ENCODE results near the gene WFDC1.

The WFDC1 gene

DNA sequence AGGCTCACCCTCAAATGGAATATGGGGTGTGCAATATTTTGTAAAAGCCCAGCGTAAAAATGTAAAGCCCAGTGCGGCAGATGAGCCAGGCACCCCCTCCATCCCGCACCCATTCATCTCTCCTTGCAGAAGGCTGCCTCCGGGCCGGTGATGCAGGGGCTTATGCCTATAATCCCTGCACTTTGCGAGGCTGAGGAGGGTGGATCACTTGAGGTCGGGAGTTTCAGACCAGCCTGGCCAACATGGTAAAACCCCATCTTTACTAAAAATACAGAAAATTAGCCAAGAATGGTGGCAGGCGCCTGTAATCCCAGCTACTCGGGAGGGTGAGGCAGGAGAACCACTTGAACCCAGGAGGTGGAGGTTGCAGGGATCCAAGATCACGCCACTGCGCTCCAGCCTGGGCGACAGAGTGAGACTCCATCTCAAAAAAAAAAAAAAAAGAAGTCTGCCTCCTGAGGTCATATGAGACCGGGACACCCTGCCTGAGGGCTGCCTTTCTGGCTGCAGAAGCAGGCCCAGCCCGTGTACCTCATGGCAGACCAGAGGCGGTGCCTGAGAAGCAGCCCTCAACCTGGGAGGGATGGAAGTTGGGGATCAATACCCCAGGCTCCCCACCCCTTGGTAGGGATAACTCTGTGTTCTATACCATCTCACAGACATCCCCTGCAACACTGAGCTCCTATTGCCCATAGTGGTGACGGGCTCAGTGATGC lies 56.2 kb downstream of the WFDC1 start:
- no peak for DNase-seq

DNA sequence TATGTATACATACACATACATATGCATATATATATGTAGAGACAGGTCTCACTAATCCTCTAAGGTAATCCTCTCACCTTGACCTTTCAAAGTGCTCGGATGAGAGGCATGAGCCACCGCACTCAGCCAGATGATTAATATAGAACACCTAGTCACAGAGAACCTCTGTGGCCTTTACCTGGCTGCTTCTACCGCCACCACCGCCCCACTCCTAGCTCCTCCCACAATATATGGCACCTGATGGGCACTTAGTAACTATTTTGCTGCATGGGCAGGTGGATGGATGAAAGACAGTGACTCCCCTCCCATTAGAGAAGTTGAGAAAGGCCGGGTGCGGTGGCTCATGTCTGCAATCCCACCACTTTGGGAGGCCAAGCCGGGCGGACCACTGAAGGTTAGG lies 57.0 kb downstream of the WFDC1 start:
- DNase-seq: no peak

DNA sequence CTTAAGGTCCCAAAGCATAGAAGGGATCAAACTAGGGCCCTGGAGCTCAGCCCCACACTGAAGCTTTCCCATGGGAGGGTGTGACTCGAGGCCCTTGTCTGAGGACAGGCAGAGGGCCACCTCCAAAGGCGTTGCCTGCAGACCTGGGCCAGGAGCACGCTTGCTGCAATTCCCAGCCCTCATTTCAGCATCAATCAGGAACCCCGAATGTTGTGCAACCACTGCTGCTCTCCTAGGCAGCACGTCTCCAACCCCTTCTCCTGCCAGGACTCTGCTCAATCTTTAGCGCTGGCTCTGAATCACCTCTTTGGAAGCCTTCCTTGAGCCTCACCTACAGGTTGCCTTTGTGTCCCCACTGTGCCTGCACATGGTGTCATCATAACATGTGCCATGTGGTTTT lies 59.6 kb downstream of the WFDC1 start:
- DNase-seq: no peak

DNA sequence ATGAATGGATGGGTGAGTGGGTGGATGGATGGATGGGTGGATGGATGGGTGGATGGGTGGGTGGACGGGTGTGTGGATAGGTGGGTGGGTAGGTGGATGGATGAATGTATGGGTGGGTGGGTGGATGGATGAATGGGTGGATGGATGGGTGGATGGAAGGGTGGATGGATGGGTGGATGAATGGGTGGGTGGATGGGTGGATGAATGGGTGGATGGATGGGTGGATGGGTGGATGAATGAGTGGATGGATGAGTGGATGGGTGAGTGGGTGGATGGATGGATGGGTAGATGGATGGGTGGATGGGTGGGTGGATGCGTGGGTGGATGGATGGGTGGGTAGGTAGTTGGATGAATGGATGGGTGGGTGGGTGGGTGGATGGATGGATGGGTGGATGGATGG lies 60.5 kb downstream of the WFDC1 start:
- no peak for DNase-seq

DNA sequence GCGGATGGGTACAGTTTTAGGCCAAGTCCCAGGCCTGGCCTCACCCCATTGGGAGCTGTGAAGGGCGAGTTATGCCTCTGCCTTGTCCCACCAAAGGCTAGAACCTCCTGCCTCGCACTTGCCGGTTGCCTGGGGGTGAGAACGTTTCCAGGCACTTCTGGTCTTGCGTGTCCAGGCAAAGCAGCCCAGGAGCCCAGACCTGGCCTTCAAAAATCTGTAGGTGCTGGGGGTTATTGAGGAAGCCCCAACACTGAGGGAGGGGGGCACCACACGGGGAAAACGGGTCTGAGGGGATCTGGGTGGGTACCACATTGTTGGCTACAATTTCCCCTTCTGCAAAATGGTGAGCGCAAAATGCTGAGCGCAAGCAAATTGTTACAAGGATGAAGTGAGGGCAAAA lies 61.5 kb downstream of the WFDC1 start:
- peak in 3 of 56 donors; percentile 43 to 69 (median 50) for DNase-seq

DNA sequence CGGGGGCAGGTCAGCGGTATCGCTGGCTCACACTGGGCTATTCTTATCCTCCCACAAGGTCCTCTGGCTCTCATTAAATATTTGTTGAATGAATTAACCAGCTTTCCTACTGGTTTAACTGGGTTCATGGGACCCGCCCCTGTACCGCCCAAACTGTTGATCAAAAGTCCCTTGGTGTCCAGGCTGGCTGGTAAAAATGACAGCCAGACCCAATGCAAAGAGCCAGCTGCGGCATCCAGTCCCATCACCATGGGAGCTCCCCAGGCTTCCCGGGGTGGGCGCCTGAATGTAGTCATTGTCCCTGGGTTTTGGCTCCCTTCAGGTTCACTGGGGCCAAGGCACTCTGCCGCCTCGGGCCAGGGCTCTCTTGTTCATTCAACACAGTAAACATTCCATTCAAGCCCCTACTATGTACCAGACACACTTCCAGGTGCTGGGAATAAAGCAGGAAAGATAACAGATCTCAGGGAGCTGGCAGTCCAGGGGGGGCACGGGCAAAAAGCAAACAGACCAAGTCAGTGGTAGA lies 62.0 kb downstream of the WFDC1 start:
- DNase-seq: peak; percentile 30 to 95 (median 83)

DNA sequence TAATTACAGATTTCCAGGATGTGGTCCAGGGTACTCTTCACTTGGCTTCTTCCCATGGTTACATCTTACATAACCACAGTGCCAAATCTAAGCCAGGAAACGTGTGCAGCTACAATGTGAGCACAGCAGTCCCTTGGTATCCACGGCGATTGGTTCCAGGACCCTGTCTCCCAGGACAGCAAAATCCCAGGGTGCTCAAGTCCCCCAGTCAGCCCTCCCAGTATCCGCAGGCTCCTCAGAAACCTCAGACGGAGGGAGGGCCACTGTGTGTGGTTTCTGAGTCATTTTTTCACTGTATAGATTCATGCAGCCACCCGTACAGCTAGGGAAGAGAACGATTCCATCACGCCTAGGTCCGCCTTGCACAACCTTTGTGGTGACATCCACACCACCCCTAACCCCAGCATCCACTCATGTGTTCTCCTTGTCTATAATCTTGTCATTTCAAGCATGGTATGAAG lies 62.5 kb downstream of the WFDC1 start:
- DNase-seq: peak in 14 of 56 donors; percentile 11 to 65 (median 40)

DNA sequence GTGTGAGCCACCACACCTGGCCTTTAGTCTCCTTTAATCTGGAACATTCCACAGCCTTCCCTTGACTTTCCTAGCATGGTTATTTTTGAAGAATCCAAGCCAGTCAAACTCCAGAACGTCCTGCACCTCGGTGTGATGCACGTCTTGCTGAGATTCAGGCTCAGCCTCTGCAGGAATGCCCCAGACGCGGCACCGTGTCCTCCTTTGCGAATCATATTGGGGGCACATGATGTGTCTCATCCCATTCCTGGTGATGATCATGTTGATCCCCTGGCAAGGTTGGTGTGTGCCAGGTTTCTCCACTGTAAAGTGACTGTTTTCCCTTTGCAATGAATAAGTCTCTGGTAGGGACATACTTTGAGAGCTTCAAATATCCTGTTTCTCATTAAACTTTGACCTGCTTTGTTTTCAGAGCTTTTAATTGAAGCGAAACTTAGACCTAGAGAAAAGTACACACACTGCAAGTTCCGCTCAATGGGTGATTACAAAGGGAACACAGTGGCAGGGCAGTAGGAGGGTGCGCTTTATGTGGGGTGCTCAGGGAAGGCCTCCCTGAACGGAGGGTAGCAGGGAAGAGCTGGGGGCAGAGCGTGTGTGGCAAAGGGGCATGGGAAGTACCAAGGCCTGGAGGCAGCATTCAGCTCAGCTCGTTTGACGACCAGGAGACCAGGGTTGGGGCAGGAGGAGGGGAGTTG lies 64.1 kb downstream of the WFDC1 start:
- DNase-seq: no peak

DNA sequence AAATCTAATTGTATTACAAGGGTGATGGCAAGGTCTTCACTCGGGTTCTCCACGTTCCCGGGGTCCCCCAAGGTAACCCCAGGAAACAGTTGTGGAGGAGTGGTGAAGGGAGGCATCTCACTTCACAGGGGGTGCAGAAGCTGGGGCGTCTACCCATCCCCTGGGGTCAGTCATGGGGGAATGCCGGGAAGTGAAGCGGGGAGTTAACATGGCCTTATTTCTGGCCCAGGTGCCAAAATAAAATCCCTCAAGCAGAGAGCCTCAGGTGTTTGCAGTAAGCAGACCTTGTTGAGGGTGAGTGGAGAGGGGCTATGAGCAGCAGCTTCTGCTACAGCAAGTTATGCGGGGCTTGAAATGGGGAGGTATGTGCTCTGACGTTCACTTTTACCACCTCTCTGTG lies 64.6 kb downstream of the WFDC1 start:
- DNase-seq: no peak

DNA sequence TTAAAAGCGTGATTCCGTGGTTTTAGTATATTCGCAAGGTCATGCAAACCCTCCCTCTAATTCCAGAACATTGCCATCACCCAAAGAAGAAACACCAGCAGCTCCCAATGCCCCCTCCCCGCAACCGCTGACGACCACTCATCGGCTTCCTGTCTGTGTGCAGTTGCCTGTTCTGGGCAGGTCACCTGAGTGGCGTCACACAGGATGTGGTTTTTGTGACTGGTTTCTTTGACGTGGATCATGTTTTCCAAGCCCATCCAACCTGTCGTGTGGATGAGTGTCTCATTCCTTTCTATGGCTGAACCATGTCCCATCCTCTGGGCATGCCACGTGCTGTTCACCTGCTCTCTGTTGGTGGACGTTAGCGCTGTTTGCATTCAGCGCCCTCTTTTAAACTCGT lies 65.5 kb downstream of the WFDC1 start:
- no peak for DNase-seq

DNA sequence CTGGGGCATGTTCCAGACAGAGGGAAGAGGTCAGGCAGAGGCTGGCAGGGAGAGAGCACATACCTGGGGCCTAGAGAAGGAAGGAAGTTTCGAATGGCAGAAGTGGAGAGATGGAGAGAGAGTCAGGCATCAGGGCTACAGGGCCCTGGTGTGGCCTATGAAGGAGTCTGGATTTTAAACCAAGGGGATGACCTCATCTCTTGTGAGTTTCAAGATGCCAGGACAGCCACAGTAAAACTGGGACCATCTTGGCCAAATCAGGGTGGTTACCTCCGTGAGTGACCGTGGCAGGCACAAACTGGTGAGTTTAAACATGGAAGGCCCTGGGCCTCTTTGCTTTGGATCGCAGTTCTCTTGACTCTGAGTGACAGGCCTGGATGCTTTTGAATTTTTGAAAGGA lies 66.1 kb downstream of the WFDC1 start:
- DNase-seq: no peak

DNA sequence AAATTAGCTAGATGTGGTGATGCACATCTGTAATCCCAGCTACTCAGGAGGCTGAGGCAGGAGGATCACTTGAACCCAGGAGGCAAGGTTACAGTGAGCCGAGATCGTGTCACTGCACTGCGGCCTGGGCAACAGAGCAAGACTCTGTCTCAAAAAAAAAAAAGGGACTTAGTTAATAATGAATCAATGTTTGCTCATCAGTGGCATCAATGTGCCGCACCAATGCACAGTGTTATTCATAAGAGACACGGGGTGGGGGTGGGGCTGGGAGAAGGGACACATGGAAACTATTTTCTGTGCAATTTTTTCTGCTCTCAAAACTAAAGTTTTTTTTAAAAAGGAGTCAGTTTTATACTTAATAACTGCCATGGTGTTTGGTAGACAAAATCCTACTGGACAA lies 66.9 kb downstream of the WFDC1 start:
- no peak for DNase-seq

DNA sequence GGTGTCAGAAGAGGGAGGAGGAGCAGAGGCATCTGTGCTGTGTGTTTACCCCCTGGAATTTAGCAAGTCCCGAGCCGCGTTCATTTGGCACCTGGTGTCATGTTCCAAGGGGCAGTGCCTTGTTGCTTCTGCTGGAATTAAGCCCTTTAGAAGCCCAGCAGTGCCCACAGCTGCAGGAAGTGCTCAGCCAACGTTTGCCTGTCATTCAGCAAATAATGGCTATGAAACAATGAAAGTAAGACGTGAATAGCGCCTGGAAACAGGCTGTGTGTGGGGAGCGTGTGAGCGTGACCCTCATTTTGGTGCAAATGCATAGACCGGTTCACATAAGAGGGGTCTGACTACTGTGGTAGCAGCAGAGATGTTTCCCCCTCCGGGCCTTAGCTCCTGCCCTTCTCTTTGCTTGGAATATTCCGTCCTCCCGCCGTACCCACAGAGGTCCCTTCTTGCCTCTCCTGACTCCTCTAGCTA lies 67.8 kb downstream of the WFDC1 start:
- peak in 29 of 56 donors; percentile 8 to 65 (median 27) for DNase-seq

DNA sequence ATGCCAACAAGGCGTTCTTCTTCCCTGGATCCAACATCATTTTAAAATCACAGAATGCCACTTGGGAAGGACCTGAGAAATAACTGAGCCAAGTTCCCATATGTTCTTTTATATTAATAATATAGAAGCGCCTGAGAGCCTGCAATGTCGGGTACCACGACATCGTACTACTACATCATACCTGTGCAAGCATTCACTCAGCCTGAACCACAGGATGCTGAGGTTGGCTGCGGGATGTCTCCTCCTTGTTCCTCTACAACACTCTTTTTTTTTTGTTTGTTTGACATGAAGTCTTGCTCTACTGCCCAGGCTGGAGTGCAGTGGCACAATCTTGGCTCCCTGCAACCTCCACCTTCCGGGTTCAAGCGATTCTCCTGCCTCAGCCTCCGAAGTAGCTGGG lies 71.5 kb downstream of the WFDC1 start:
- no peak for DNase-seq

DNA sequence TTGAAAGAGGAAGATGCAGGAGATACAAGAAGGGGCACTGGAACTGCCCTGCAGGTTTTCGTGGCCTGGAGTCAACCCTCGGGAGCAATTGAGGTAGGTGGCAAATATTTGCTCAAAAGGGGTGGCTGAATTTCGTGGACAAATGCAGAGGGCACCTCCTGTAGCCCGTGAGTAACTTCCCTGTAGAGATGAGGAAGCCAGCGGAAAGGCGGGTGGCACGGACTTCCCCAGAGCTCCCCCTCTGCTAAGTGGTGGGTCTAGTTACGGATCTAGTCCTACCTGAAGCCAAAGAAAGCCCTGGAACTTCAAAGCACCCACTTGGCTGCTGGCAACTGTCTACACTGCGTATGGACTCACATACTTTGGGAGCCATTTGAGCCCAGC lies 72.6 kb downstream of the WFDC1 start:
- DNase-seq: no peak

DNA sequence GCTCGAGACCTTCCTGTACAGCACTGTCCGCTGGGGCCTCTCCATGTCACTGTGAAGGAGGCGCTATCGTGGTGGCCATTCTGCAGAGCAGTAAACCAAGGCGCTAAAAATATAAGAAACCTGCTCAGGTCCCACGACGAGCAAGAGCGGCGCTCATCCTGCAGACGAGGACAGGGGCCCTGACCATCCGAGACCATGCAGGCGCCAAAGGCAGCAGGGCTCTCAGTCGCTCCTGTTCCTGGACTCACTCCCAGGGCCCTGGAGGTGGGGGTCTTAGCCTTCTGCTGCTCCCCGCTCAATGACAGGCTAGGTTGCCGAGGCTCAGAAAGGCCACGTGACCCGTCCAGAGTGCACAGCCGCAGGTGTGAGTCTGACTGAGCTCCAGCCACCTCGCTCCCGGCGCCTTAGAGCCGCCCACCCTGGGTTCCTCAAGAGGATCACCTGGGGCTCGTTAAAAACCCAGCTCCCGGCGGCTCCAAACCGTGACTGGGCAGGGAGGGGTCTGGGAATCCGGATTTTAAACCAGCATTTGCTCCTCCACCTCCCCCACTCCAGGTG lies 73.2 kb downstream of the WFDC1 start:
- no peak for DNase-seq

DNA sequence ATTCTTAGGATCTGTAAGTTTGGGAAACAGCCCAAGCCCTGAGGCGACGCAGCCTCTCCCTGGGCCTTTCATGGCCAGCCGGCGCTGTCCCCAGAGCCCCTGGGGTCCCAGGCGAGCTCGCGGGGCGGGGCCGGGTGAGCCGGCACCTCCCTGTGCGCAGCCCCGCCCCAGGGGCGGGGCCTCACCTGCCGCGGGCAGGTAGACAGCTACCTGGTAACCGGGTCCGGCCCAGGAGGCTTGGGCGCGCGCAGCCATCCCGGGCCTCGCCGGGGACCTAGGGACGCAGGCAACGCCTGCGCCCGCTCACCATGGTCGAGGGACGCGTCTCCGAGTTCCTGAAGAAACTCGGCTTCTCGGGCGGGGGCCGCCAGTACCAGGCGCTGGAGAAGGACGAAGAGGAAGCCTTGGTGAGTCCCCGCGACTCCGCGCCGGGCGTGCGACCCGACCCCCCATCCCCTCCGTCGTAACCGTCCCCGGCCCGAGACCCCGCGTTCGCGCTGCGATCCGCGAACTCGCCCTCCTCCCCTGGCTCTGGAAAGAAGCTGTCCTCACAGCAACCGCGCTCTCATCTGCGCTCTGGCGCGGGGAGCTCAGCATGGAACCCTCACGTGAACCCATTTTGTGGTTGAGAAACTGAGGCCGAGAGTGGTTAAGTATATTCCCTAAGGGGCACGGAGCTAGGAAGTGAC lies 73.8 kb downstream of the WFDC1 start, which contains the start of gene ATP2C2:
TSS of gene ATP2C2 (plus strand) at position 231 of the 689 bp plus-strand sequence. CDS start at position 309, 78 bp downstream.
- no peak for DNase-seq

DNA sequence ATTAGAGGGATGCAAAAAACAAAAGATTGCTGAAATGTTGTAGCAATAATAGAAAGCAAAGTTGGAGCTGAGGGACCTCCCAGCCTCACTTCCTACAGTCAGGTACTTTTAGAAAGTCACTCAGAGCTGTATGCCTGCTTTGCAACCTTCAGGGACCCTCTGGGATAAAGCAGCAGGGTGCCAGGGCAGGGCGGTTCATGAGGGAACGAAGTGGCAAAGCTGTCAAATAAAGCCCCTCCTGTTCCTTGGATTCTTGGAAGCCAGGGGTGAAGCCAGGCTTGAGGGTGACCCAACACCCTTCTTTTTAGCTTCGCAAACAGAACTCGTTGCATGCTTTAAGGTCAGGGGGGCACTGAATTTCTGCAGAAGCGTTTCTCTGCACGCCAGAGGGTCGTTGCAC lies 74.4 kb downstream of the WFDC1 start:
- no peak for DNase-seq

DNA sequence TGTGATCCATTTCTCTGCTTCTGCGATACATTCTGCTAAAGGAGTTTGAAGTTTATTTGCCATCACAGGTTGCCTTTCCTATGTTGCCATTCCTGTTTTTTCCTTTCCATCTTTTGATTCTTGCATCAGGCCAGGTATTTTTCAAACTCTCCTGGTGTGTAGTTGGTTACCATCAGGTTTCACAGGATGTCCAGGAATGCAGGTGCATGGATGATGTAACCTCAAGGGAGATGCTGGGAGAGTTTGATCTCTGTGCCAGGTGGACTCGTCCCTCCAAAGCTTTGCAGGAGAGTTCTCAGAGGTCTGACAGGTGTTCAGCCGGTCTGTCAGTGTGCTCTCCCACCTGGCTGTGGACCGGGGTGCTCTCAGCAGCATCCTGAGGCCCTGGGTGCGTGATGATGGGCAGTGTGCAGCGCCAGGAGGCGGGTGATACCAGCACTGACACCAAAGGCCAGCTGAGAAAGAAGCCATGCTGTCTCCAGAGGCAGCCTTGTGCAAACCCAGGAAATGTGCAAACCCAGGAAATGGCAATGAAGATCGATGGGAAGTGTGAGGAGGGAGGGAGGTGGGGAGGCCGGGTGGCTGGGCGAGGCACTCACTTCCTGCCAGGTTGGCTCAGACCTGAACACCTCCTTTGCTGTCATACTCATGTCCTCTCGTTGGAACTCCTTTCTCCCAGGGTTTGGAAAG lies 75.4 kb downstream of the WFDC1 start:
- DNase-seq: no peak

DNA sequence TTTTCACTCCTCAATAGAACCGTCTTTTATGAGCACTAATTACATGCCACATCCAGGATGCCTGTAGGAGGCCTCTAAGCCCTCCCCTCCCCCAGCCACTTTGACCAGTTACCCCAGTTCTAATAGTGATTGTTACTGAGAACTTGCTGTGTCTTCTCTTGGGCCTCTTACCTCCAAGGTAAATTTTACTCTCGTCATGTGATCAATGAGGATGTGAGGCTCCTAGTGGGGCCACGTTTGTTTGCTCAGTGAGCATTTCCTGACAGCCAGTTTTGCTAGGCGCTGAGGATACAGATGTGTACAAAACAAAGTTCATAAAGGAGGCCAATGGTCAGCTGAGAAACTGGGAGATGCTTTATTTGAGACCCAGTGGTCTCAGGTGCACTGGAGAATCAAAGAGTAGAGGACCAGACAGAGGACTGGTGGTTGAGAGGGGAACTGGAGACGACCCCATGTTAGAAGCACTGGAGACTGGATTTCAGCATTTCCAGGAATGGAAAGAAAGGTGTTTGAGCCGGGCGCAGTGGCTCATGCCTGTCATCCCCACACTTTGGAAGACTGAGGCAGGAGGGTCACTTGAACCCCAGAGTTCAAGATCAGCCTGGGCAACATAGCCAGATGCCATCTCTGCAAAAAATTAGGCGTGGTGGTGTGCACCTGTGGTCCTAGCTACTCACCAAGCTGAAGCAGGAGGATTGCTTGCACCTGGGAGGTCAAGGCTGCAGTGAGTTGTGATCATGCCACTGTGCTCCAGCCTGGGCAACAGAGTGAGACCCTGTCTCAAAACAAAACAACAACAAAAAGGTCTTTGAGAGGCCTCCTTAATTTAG lies 76.3 kb downstream of the WFDC1 start:
- DNase-seq: no peak
